Small intestine (tissue), 7 donors: Measurements from ENCODE around the gene DMXL1. TPM values are rescaled to one million over a fixed set of nuclear protein-coding genes. Genes with fewer than 3 reads are reported as not detected.

ENCODE experiments used
- DNase-seq, 2 donors: peaks; one replicate each; pipeline versions ENCODE4 v3.0.0 to v3.0.0-alpha.2; 2013
- FAIRE-seq: peaks from 2 replicates; lab custom pipeline; 2012; peaks lifted over from hg19 to GRCh38; lab: Jason Lieb, UNC
- H3K27ac ChIP-seq, 3 donors: one replicate each; pipeline ENCODE4 v1.5.1; 2013; ENCODE audit warnings: low read length in 2 of 3, mild to moderate bottlenecking in 2 of 3, control low read depth in 1 of 3, inconsistent platforms in 1 of 3, low read depth in 1 of 3, moderate library complexity in 1 of 3
- H3K27me3 ChIP-seq, 3 donors: one replicate each; pipeline ENCODE4 v1.6.1; 2013; ENCODE audit warnings: low read length in 3 of 3, inconsistent platforms in 1 of 3; ENCODE audit not compliant: control insufficient read depth in 3 of 3, insufficient read depth in 3 of 3
- H3K36me3 ChIP-seq, 3 donors: one replicate each; pipeline ENCODE4 v1.6.1; 2013; ENCODE audit warnings: low read length in 3 of 3, inconsistent platforms in 1 of 3, low read depth in 1 of 3, mild to moderate bottlenecking in 1 of 3, moderate library complexity in 1 of 3; ENCODE audit not compliant: control insufficient read depth in 3 of 3, insufficient read depth in 2 of 3
- H3K4me1 ChIP-seq, 3 donors: one replicate each; pipeline ENCODE4 v1.6.1; 2013; ENCODE audit warnings: low read length in 2 of 3, inconsistent platforms in 1 of 3, low read depth in 1 of 3, mild to moderate bottlenecking in 1 of 3, moderate library complexity in 1 of 3; ENCODE audit not compliant: control insufficient read depth in 3 of 3, insufficient read depth in 2 of 3
- H3K4me3 ChIP-seq, 3 donors: one replicate each; pipeline ENCODE4 v1.5.1; 2013; ENCODE audit warnings: low read length in 3 of 3, control low read depth in 1 of 3, inconsistent platforms in 1 of 3, low read depth in 1 of 3, mild to moderate bottlenecking in 1 of 3, moderate library complexity in 1 of 3
- H3K9me3 ChIP-seq, 2 donors: one replicate each; pipeline ENCODE4 v1.6.1; 2013; ENCODE audit warnings: low read depth in 1 of 2, low read length in 1 of 2; ENCODE audit not compliant: control insufficient read depth in 2 of 2, insufficient read depth in 1 of 2
- WGBS, 3 donors: extraction: QIAGEN DNeasy Blood & Tissue Kit; methylation state at CpG; one replicate each; pipeline ENCODE4 v1.1.7; 2013; 5-methylcytosine and 5-hydroxymethylcytosine counted together
- polyA plus RNA-seq, 4 donors: library from polyadenylated mRNA; stranded (reverse) in 3 of 4; unstranded in 1 of 4; fragments of 200-250 nt in 3 of 4; fragments of 120-200 nt in 1 of 4; gene quantifications; one replicate each; pipeline versions ENCODE4 v1.2.1 to v1.2.3, GENCODE V29; 2013
- donor health status: healthy with polysubstance abuse.
- donor health status: control.
- donor health status: control.
- donor health status: Bipolar disorder and iron deficiency.
- donor health status: healthy.

DMXL1 gene
- polyA plus RNA-seq, 4 donors, result 8.1 to 33.1 (median 18.8) TPM

- Histone ChIP-seq H3K27ac (peak overlapping the region; percentile 92 to 98 (median 94)), H3K4me1 (peaks cover 2 to 12% (median 11%) of the 10 kb centered on the region in 3 donors), H3K27me3 (no peaks in the 10 kb centered on the region), H3K36me3 (no peaks in the 10 kb centered on the region), H3K4me3 (peak overlapping the region; percentile 79 to 94 (median 89)), H3K9me3 (no peaks in the 10 kb centered on the region)
- FAIRE-seq (no peak), DNase-seq (peak; percentile 97 to 98)
- 0 to 1% (median 1%) methylated on average over 59 to 65 of the region's 65 CpGs for WGBS, 3 donors
Measured at GRCh38 chr5:119268387-119269060, 197.6 kb downstream of the DMXL1 start.

- Histone ChIP-seq H3K27me3 (no peaks in the 10 kb centered on the region), H3K36me3 (no peaks in the 10 kb centered on the region), H3K4me3 (peak overlapping the region; percentile 79 to 94 (median 89)), H3K9me3 (no peaks in the 10 kb centered on the region), H3K27ac (peak overlapping the region; percentile 92 to 98 (median 93)), H3K4me1 (peaks cover 2 to 19% (median 13%) of the 10 kb centered on the region in 3 donors)
- no peak for FAIRE-seq
- 1 to 4% (median 2%) methylated on average over 24 of the region's 24 CpGs for WGBS, 3 donors
- peak; percentile 56 to 71 for DNase-seq
Measured at GRCh38 chr5:119269061-119269944, 198.4 kb downstream of the DMXL1 start.

GRCh38 chr5:119270121-119270565, 199.3 kb downstream of the DMXL1 start:
- no peaks in the 10 kb centered on the region for H3K36me3 ChIP-seq
- WGBS, 3 donors, result 57 to 64% (median 62%) methylated on average over 5 of the region's 5 CpGs
- H3K27ac ChIP-seq, result no peak overlapping the region
- FAIRE-seq, result no peak
- H3K4me1 ChIP-seq, result peaks cover 2 to 27% (median 16%) of the 10 kb centered on the region in 3 donors
- H3K27me3 ChIP-seq, result no peaks in the 10 kb centered on the region
- no peak for DNase-seq
- no peak overlapping the region for H3K4me3 ChIP-seq
- H3K9me3 ChIP-seq, result no peaks in the 10 kb centered on the region

GRCh38 chr5:119270960-119271757, 200.3 kb downstream of the DMXL1 start:
- DNase-seq (no peak), FAIRE-seq (no peak)
- H3K27ac ChIP-seq, result peak overlapping the region in 1 of 3 donors; percentile 16
- no peaks in the 10 kb centered on the region for H3K9me3 ChIP-seq
- no peak overlapping the region for H3K4me3 ChIP-seq
- H3K27me3 ChIP-seq, result no peaks in the 10 kb centered on the region
- peaks cover 2 to 29% (median 16%) of the 10 kb centered on the region in 3 donors for H3K4me1 ChIP-seq
- no peaks in the 10 kb centered on the region for H3K36me3 ChIP-seq
- 82 to 84% (median 82%) methylated on average over 6 of the region's 6 CpGs for WGBS, 3 donors

- Histone ChIP-seq H3K27ac (peak overlapping the region in 1 of 3 donors; percentile 16), H3K27me3 (no peaks in the 10 kb centered on the region), H3K4me1 (peaks cover 2 to 29% (median 16%) of the 10 kb centered on the region in 3 donors), H3K4me3 (no peak overlapping the region), H3K9me3 (no peaks in the 10 kb centered on the region), H3K36me3 (no peaks in the 10 kb centered on the region)
- WGBS, 3 donors, result 77 to 91% (median 87%) methylated on average over 2 of the region's 2 CpGs
- DNase-seq, result no peak
- FAIRE-seq, result no peak
Measured at GRCh38 chr5:119271758-119272730, 201.2 kb downstream of the DMXL1 start.

GRCh38 chr5:119273391-119273839, 202.5 kb downstream of the DMXL1 start:
- no peak for FAIRE-seq
- H3K9me3 ChIP-seq, result no peaks in the 10 kb centered on the region
- H3K27ac ChIP-seq, result peak overlapping the region in 1 of 3 donors; percentile 64
- peaks cover 2 to 24% (median 20%) of the 10 kb centered on the region in 3 donors for H3K4me1 ChIP-seq
- no peak for DNase-seq
- WGBS, 3 donors, result 56 to 73% (median 59%) methylated on average over 9 of the region's 9 CpGs
- no peak overlapping the region for H3K4me3 ChIP-seq
- H3K36me3 ChIP-seq, result no peaks in the 10 kb centered on the region
- H3K27me3 ChIP-seq, result no peaks in the 10 kb centered on the region

GRCh38 chr5:119274030-119274766, 203.3 kb downstream of the DMXL1 start:
- Histone ChIP-seq H3K27ac (peak overlapping the region in 2 of 3 donors; percentile 32 to 39), H3K4me1 (peaks cover 2 to 24% (median 21%) of the 10 kb centered on the region in 3 donors), H3K4me3 (no peak overlapping the region), H3K9me3 (no peaks in the 10 kb centered on the region), H3K27me3 (no peaks in the 10 kb centered on the region), H3K36me3 (no peaks in the 10 kb centered on the region)
- WGBS, 3 donors, result 52 to 58% (median 53%) methylated on average over 5 of the region's 5 CpGs
- DNase-seq (peak; percentile 78 to 86), FAIRE-seq (no peak)
